GM12872 (cell line): Measurements from ENCODE around the gene DDX11.

Experiments
- CTCF ChIP-seq: IDR thresholded peaks from 3 replicates; pipeline ENCODE4 v1.5.1; 2011; ENCODE audit warnings: low read depth, mild to moderate bottlenecking, low read length, moderate library complexity; ENCODE audit not compliant: insufficient read depth

The DDX11 gene

GRCh38 chr12:31074333-31074874 is 744 bp downstream of the DDX11 start:
- TF ChIP-seq CTCF = peak; percentile 42; the same call in 2 of the 3 replicates

GRCh38 chr12:31089072-31089471 is 15.4 kb downstream of the DDX11 start:
- TF ChIP-seq CTCF = no peak

- no peak for TF ChIP-seq CTCF
These were observed 32.0 kb downstream of the DDX11 start for GRCh38 chr12:31105668-31106067.

GRCh38 chr12:31106101-31106803 is 32.6 kb downstream of the DDX11 start:
- no peak for TF ChIP-seq CTCF

- TF ChIP-seq CTCF = peak; percentile 66
These were observed 43.7 kb downstream of the DDX11 start for GRCh38 chr12:31117203-31118011.

GRCh38 chr12:31118347-31119191 is 44.9 kb downstream of the DDX11 start:
- TF ChIP-seq CTCF = no peak
